AG04449 (cell line): ENCODE measurements around the gene TH.

Experiments
- CTCF ChIA-PET: fragments of 350-600 bp; formaldehyde crosslinking; extraction: SDS; loops from one replicate; lab custom pipeline; 2021; ENCODE audit warnings: antibody characterized with exemption; lab: Yijun Ruan, JAX
- POLR2A ChIA-PET: fragments of 400-600, 350-600 bp; formaldehyde crosslinking; extraction: SDS; loops from one replicate; lab custom pipeline; 2020; ENCODE audit warnings: antibody characterized with exemption, inconsistent platforms; lab: Yijun Ruan, JAX
- DNase-seq: peaks from one replicate; pipeline ENCODE4 v3.0.0-alpha.2; 2010; ENCODE audit warnings: low read depth, low spot score
- H3K4me3 ChIP-seq: 2 replicates; pipeline ENCODE4 v1.5.1; 2011; ENCODE audit warnings: low read depth, mild to moderate bottlenecking, control low read depth, low read length
- TF ChIP-seq, protein P1 (sequence below): IDR thresholded peaks from one replicate; pipeline ENCODE4 v1.5.1; 2011; ENCODE audit warnings: mild to moderate bottlenecking, moderate library complexity, low read length, control low read depth, inconsistent platforms; ENCODE audit not compliant: insufficient read depth; ENCODE audit errors: missing control alignments

The TH gene

DNA sequence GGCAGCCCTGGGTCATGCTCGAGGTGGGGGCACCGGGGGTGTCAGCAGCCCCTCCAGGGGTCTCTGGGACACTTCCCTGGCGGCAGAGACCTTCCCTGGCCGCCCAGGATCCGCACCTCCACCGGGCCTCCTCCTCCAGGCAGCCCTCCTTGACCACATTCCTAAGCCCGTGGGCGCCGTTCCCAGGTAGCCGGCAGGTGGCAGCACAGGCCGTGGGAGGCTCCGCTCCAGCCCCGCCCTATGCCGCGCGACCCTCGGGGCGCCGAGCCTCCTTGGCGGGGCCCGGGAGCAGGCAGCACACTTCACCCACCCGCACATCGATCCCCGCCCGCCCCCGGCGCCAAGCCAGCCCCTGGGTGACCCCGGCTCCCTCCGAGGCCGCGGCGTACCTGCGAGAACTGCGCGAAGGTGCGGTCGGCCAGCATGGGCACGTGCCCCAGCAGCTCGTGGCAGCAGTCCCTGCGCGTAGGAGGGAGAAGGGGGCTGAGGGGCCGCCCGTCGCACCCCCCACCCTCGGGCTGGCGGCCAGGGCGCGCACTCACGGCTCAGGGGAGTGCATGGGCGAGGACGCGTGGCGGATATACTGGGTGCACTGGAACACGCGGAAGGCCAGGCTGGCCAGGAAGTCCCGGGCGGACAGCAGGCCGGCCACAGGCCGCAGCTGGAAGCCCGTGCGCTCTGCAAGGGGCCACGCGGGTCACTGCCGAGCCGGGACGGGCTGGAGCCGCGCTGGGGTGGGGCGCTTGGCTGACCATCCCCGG lies 5.3 kb downstream of the TH start:
- no peak overlapping the region for H3K4me3 ChIP-seq
- ChIA-PET POLR2A (no interaction called here), CTCF (interaction anchor here (0.6 to 4.6 kb wide), 12 partner anchors 8 to 257 kb away, joined by 3 to 33 read pairs (median 6); no protein-coding TSS in a partner anchor)
- TF ChIP-seq, protein P1, sequence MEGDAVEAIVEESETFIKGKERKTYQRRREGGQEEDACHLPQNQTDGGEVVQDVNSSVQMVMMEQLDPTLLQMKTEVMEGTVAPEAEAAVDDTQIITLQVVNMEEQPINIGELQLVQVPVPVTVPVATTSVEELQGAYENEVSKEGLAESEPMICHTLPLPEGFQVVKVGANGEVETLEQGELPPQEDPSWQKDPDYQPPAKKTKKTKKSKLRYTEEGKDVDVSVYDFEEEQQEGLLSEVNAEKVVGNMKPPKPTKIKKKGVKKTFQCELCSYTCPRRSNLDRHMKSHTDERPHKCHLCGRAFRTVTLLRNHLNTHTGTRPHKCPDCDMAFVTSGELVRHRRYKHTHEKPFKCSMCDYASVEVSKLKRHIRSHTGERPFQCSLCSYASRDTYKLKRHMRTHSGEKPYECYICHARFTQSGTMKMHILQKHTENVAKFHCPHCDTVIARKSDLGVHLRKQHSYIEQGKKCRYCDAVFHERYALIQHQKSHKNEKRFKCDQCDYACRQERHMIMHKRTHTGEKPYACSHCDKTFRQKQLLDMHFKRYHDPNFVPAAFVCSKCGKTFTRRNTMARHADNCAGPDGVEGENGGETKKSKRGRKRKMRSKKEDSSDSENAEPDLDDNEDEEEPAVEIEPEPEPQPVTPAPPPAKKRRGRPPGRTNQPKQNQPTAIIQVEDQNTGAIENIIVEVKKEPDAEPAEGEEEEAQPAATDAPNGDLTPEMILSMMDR: peak; percentile 59
- DNase-seq: no peak

DNA sequence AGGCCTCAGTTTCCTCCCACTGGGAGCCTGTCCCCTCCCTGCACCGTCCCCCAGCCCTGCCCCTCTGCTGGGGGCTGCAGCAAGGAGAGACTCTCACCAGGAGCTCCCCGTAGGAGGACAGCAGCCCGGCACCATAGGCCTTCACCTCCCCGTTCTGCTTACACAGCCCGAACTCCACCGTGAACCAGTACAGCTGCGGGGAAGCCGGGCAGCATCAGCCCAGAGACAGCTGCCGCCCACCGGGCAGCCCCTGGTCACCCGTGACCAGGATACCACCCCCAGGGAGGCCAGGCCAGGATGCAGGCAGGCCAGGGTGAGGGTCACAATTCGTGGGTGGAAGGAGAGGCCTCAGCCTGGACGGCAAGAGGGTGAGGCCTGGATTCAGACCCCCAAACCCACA lies 6.0 kb downstream of the TH start:
- CTCF ChIA-PET: interaction anchor here (0.6 to 4.6 kb wide), 9 partner anchors 9 to 258 kb away, joined by 3 to 33 read pairs (median 6); no protein-coding TSS in a partner anchor
- H3K4me3 ChIP-seq: no peak overlapping the region
- TF ChIP-seq, protein P1: no peak
- POLR2A ChIA-PET: no interaction called here
- no peak for DNase-seq

DNA sequence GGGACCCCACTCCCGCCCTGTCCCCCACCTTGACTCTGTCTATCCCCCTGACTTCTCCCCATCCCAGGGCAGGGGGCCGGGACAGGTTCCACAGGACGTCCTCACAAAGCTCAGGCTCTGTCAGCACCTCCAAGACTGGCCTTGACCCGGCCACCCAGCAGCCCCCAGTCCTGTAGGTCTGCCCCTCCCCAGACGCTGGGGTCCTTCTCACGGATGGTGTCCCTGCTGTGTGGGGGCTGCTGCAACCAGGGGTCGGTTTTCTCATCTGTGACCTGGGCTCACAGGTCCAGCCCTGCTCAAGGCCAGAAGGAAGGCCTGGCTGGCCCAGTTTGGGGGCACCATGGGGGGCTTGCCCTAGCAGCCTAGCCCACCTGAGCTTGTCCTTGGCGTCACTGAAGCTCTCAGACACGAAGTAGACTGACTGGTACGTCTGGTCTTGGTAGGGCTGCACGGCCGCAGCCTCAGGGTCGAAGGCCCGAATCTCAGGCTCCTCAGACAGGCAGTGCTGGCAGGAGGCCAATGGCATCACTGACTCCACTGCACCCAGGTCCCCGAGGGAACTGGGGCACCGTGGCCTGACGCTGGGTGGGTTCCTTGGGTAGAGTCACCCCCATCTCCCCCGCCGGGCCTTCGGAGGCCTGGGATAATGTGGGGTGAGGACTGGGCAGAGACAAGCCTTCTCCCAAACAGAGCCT lies 6.6 kb downstream of the TH start:
- no peak for DNase-seq
- H3K4me3 ChIP-seq: no peak overlapping the region
- CTCF ChIA-PET: interaction anchor here (0.6 to 4.6 kb wide), 12 partner anchors 9 to 727 kb away, joined by 3 to 33 read pairs (median 6); no protein-coding TSS in a partner anchor
- POLR2A ChIA-PET: no interaction called here
- TF ChIP-seq, protein P1: no peak

DNA sequence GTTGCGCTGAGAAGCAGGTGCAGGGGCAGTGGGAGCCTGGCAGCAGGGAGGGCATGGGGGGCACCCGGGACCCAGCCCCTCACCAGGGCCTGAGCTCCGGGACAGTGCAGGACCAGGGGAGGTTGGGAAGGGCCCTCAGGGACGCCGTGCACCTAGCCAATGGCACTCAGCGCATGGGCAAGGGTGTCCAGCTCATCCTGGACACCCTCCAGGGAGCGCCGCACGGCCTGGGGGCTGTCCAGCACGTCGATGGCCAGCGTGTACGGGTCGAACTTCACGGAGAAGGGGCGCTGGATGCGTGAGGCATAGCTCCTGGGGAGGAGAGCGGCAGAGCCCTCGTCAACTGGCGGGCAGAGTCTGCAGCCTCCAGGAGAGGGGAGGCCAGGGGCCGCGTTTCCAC lies 7.5 kb downstream of the TH start:
- ChIA-PET POLR2A (no interaction called here), CTCF (interaction anchor here (0.9 to 4.6 kb wide), 9 partner anchors 9 to 728 kb away, joined by 3 to 33 read pairs (median 6); no protein-coding TSS in a partner anchor)
- H3K4me3 ChIP-seq: no peak overlapping the region
- DNase-seq: no peak
- TF ChIP-seq, protein P1: no peak

DNA sequence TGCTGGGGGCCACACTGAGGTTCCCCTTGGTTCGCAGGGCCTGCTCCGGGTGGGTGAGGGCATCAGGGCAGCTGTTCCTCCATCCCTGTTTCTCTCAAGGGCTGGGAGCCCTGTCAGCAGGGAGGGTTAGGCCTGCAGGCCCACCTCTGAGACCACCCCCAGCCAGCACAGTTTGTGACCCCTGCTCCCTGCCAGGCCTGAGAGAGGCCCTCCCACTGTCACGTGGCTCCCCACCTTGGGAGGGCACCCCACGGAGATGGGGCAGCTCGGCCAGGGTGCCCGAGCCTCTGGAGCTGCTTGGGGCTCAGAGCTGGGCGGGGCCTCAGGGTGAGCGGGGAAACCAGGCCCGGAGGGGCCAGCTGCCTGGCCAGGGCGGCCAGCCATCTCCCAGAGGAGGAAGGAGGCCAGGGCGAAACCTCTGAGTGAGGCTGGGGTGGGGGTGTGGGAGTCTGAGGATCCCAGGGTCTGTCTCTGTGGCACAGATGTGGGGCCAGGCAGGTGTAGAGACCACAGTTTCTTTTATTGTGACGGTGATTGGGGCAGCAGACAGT lies 8.1 kb downstream of the TH start:
- H3K4me3 ChIP-seq: no peak overlapping the region
- DNase-seq: no peak
- CTCF ChIA-PET: interaction anchor here (0.9 to 3.8 kb wide), 6 partner anchors 9 to 728 kb away, joined by 3 to 22 read pairs (median 4); no protein-coding TSS in a partner anchor
- TF ChIP-seq, protein P1: no peak
- POLR2A ChIA-PET: no interaction called here
